HEK293 (cell line): ENCODE results near the gene KRTAP5-5.

ENCODE experiments used
- CTCF ChIA-PET: fragments of 350-600 bp; formaldehyde crosslinking; extraction: SDS; loops from one replicate; lab custom pipeline; 2021; ENCODE audit warnings: antibody characterized with exemption; lab: Yijun Ruan, JAX
- POLR2A ChIA-PET: fragments of 300-600 bp; formaldehyde crosslinking; extraction: SDS; loops from one replicate; lab custom pipeline; 2020; ENCODE audit warnings: antibody characterized with exemption, inconsistent platforms; lab: Yijun Ruan, JAX
- H3K27ac ChIP-seq: fragments of 200-500 bp; sonication (Bioruptor generic); 2 replicates; pipeline ENCODE4 v1.5.1; 2014; ENCODE audit warnings: low read depth, low read length, control low read depth, inconsistent platforms; ENCODE audit errors: extremely low read depth
- H3K36me3 ChIP-seq, 2 experiments: fragments of 200-500 bp in 1 of 2; sonication (Bioruptor generic) in 1 of 2; 1 replicate in 1 of 2; 2 replicates in 1 of 2; pipeline ENCODE4 v1.5.1; 2014 to 2017; ENCODE audit warnings: inconsistent platforms in 2 of 2, low read length in 2 of 2; ENCODE audit not compliant: control insufficient read depth in 2 of 2, insufficient read depth in 1 of 2
- H3K4me1 ChIP-seq: fragments of 200-500 bp; sonication (Bioruptor generic); 2 replicates; pipeline ENCODE4 v1.5.1; 2014; ENCODE audit warnings: mild to moderate bottlenecking, low read length, inconsistent platforms; ENCODE audit not compliant: control insufficient read depth, insufficient read depth
- H3K4me3 ChIP-seq: 2 replicates; pipeline ENCODE4 v1.5.1; 2011; ENCODE audit warnings: low read depth, mild to moderate bottlenecking, control low read depth, low read length, moderate library complexity
- H3K9me3 ChIP-seq: fragments of 200-500 bp; sonication (Bioruptor generic); 2 replicates; pipeline ENCODE4 v1.5.1; 2014; ENCODE audit warnings: low read depth, low read length, inconsistent platforms; ENCODE audit not compliant: control insufficient read depth, insufficient read depth
- ATF2 ChIP-seq: fragments of 450-650 bp; formaldehyde crosslinking; IDR thresholded peaks from 2 replicates; pipeline ENCODE4 v1.5.1; 2016; ENCODE audit warnings: missing biosample characterization, missing genetic modification characterization, low read depth
- BCL6B ChIP-seq: fragments of 450-650 bp; formaldehyde crosslinking; IDR thresholded peaks from 2 replicates; pipeline ENCODE4 v1.5.1; 2017; ENCODE audit warnings: missing biosample characterization, missing genetic modification characterization
- FEZF1 ChIP-seq: fragments of 450-650 bp; formaldehyde crosslinking; IDR thresholded peaks from 2 replicates; pipeline ENCODE4 v1.5.1; 2016; ENCODE audit warnings: missing biosample characterization, missing genetic modification characterization
- HOXA7 ChIP-seq: sonication (generic); formaldehyde crosslinking; IDR thresholded peaks from 2 replicates; pipeline ENCODE4 v1.8.1; 2022; ENCODE audit warnings: missing genetic modification reagents, borderline replicate concordance
- KLF7 ChIP-seq: fragments of 450-650 bp; formaldehyde crosslinking; IDR thresholded peaks from 2 replicates; pipeline ENCODE4 v1.5.1; 2016; ENCODE audit warnings: missing biosample characterization, missing genetic modification characterization, borderline replicate concordance
- KLF8 ChIP-seq: fragments of 450-650 bp; formaldehyde crosslinking; IDR thresholded peaks from 2 replicates; pipeline ENCODE4 v1.5.1; 2016; ENCODE audit warnings: missing biosample characterization, missing genetic modification characterization
- REPIN1 ChIP-seq: fragments of 450-650 bp; formaldehyde crosslinking; IDR thresholded peaks from 2 replicates; pipeline ENCODE4 v1.5.1; 2017; ENCODE audit warnings: missing biosample characterization, missing genetic modification characterization, low read depth
- TSHZ1 ChIP-seq: fragments of 450-650 bp; formaldehyde crosslinking; IDR thresholded peaks from 2 replicates; pipeline ENCODE4 v1.5.1; 2016; ENCODE audit warnings: missing biosample characterization, missing genetic modification characterization, borderline replicate concordance
- ZBTB48 ChIP-seq: fragments of 450-650 bp; formaldehyde crosslinking; IDR thresholded peaks from 2 replicates; pipeline ENCODE4 v1.5.1; 2016; ENCODE audit warnings: missing biosample characterization, missing genetic modification characterization
- ZFP41 ChIP-seq: fragments of 450-650 bp; formaldehyde crosslinking; IDR thresholded peaks from 2 replicates; pipeline ENCODE4 v1.5.1; 2016; ENCODE audit warnings: missing biosample characterization, missing genetic modification characterization, borderline replicate concordance
- ZNF140 ChIP-seq: fragments of 450-650 bp; formaldehyde crosslinking; IDR thresholded peaks from 2 replicates; pipeline ENCODE4 v1.5.1; 2016; ENCODE audit warnings: missing biosample characterization, missing genetic modification characterization
- ZNF214 ChIP-seq: fragments of 450-650 bp; formaldehyde crosslinking; IDR thresholded peaks from 2 replicates; pipeline ENCODE4 v1.5.1; 2017; ENCODE audit warnings: missing biosample characterization, mild to moderate bottlenecking, missing genetic modification characterization, borderline replicate concordance
- ZNF221 ChIP-seq: fragments of 450-650 bp; formaldehyde crosslinking; IDR thresholded peaks from 2 replicates; pipeline ENCODE4 v1.5.1; 2017; ENCODE audit warnings: missing biosample characterization, missing genetic modification characterization, borderline replicate concordance
- ZNF274 ChIP-seq, 2 experiments: fragments of 200-500 bp in 1 of 2; fragments of 450-650 bp in 1 of 2; sonication (Bioruptor generic) in 1 of 2; formaldehyde crosslinking in 1 of 2; IDR thresholded peaks; 2 replicates each; pipeline versions ENCODE4 v1.5.1 to v1.6.1; 2014 to 2016; ENCODE audit warnings: borderline replicate concordance in 1 of 2, inconsistent platforms in 1 of 2, low read length in 1 of 2, missing biosample characterization in 1 of 2, missing genetic modification characterization in 1 of 2
- ZNF280D ChIP-seq: fragments of 450-650 bp; formaldehyde crosslinking; IDR thresholded peaks from 2 replicates; pipeline ENCODE4 v1.5.1; 2016; ENCODE audit warnings: missing biosample characterization, missing genetic modification characterization
- ZNF302 ChIP-seq: fragments of 450-650 bp; formaldehyde crosslinking; IDR thresholded peaks from 2 replicates; pipeline ENCODE4 v1.5.1; 2016; ENCODE audit warnings: missing biosample characterization, missing genetic modification characterization, low read depth
- ZNF324 ChIP-seq: fragments of 450-650 bp; formaldehyde crosslinking; IDR thresholded peaks from 2 replicates; pipeline ENCODE4 v1.5.1; 2016; ENCODE audit warnings: missing biosample characterization, missing genetic modification characterization
- ZNF530 ChIP-seq: fragments of 450-650 bp; formaldehyde crosslinking; IDR thresholded peaks from 2 replicates; pipeline ENCODE4 v1.5.1; 2016; ENCODE audit warnings: low read depth, missing biosample characterization, missing genetic modification characterization
- ZNF626 ChIP-seq: fragments of 450-650 bp; sonication (Bioruptor Pico); formaldehyde crosslinking; IDR thresholded peaks from 2 replicates; pipeline ENCODE4 v1.5.1; 2018; ENCODE audit warnings: missing biosample characterization, missing genetic modification characterization, inconsistent platforms
- ZNF645 ChIP-seq: fragments of 450-650 bp; formaldehyde crosslinking; IDR thresholded peaks from 2 replicates; pipeline ENCODE4; 2016; ENCODE audit warnings: missing biosample characterization, missing genetic modification characterization
- ZNF677 ChIP-seq: fragments of 450-650 bp; IDR thresholded peaks from 2 replicates; pipeline ENCODE4 v1.5.0; 2018; ENCODE audit warnings: missing biosample characterization, mild to moderate bottlenecking, missing genetic modification characterization, moderate library complexity
- ZNF776 ChIP-seq: fragments of 450-650 bp; formaldehyde crosslinking; IDR thresholded peaks from 2 replicates; pipeline ENCODE4 v1.5.0; 2017; ENCODE audit warnings: missing biosample characterization, missing genetic modification characterization, borderline replicate concordance
- ZSCAN30 ChIP-seq: fragments of 450-650 bp; IDR thresholded peaks from 2 replicates; pipeline ENCODE4 v1.5.1; 2018; ENCODE audit warnings: missing biosample characterization, mild to moderate bottlenecking, missing genetic modification characterization, moderate library complexity

The KRTAP5-5 gene

GRCh38 chr11:1630271-1630670 lies 696 bp downstream of the KRTAP5-5 start:
- CTCF ChIA-PET: interaction anchor here (1.2 to 7.2 kb wide), 7 partner anchors 9 to 520 kb away, joined by 3 to 67 read pairs (median 4); no protein-coding TSS in a partner anchor
- Histone ChIP-seq H3K36me3 (no peaks in the 10 kb centered on the region), H3K9me3 (no peaks in the 10 kb centered on the region), H3K4me1 (no peaks in the 10 kb centered on the region), H3K27ac (no peak overlapping the region), H3K4me3 (no peak overlapping the region)
- POLR2A ChIA-PET: no interaction called here
- no peak for TF ChIP-seq HOXA7 (CRISPR knock-in tag)
- TF ChIP-seq ZNF324: no peak
- no peak for TF ChIP-seq ZNF214 (tag by site-specific recombination)
- no peak for TF ChIP-seq BCL6B (tag by site-specific recombination)
- no peak for TF ChIP-seq ZNF626 (tag by site-specific recombination)
- TF ChIP-seq ZNF274 (IDR thresholded peaks at IDR 0.05; ENCODE audit: low read length): no peak
- no peak for TF ChIP-seq ZNF274 (tag by site-specific recombination; IDR thresholded peaks at IDR 0.05; ENCODE audit: borderline replicate concordance)
- no peak for TF ChIP-seq ZNF140 (tag by site-specific recombination)
- TF ChIP-seq ZNF677: no peak
- no peak for TF ChIP-seq ZNF221 (tag by site-specific recombination)

- Histone ChIP-seq H3K4me3 (no peak overlapping the region), H3K36me3 (no peaks in the 10 kb centered on the region), H3K4me1 (no peaks in the 10 kb centered on the region), H3K9me3 (no peaks in the 10 kb centered on the region), H3K27ac (no peak overlapping the region)
- CTCF ChIA-PET: interaction anchor here (0.6 to 7.2 kb wide), 12 partner anchors 8 to 678 kb away, joined by 3 to 67 read pairs (median 4); partner anchors contain the start of gene KRTAP5-4
- POLR2A ChIA-PET: no interaction called here
- TF ChIP-seq ZNF530 (tag by site-specific recombination): no peak
- TF ChIP-seq ATF2 (tag by site-specific recombination): no peak
- no peak for TF ChIP-seq KLF8 (tag by site-specific recombination)
- TF ChIP-seq ZFP41 (tag by site-specific recombination): no peak
- no peak for TF ChIP-seq ZNF645 (tag by site-specific recombination)
- no peak for TF ChIP-seq ZNF302 (tag by site-specific recombination)
- no peak for TF ChIP-seq ZNF221 (tag by site-specific recombination)
- TF ChIP-seq FEZF1 (tag by site-specific recombination): no peak
- TF ChIP-seq ZNF776 (tag by site-specific recombination): no peak
- no peak for TF ChIP-seq ZNF280D (tag by site-specific recombination)
- no peak for TF ChIP-seq KLF7 (tag by site-specific recombination)
- no peak for TF ChIP-seq ZBTB48 (tag by site-specific recombination)
- no peak for TF ChIP-seq REPIN1 (tag by site-specific recombination)
- no peak for TF ChIP-seq ZSCAN30 (tag by site-specific recombination)
- TF ChIP-seq TSHZ1: no peak
These were observed 1.5 kb downstream of the KRTAP5-5 start for GRCh38 chr11:1631066-1631568.
